Activated T-cell treated with anti-CD3 and anti-CD28 coated beads, Interleukin-2, amount 50 U/mL, for 72 hours (primary cell): ENCODE measurements around the gene CHMP2A. TPM values are rescaled to one million over a fixed set of nuclear protein-coding genes. Genes with fewer than 3 reads are reported as not detected.
"Not testable (repeated sequence)": the region's sequence is repeated elsewhere in the genome, so short reads cannot be mapped to it uniquely, and the experiment has no call there.

Experiments
- ATAC-seq, 2 donors: fragments of 150-1000 bp; cut with Tn5 transposase; replicated peaks in 1 of 2; 2 replicates each; pipeline ENCODE4 v1.10.0; 2021; ENCODE audit warnings: moderate library complexity in 2 of 2, mild to moderate bottlenecking in 1 of 2
- DNase-seq, 2 donors: peaks; one replicate each; pipeline ENCODE4 v3.0.0; 2021 to 2022; ENCODE audit warnings: mixed read lengths in 1 of 2
- H3K27ac Mint-ChIP-seq: one replicate; pipeline ENCODE4 v1.8.0; 2022; ENCODE audit warnings: mild to moderate bottlenecking, moderate library complexity, mixed read lengths
- H3K27me3 Mint-ChIP-seq: one replicate; pipeline ENCODE4 v1.8.0; 2022; ENCODE audit warnings: low read depth, mixed read lengths
- H3K36me3 Mint-ChIP-seq, 2 donors: one replicate each; pipeline ENCODE4 v1.8.0; 2022; ENCODE audit warnings: mixed read lengths in 2 of 2, mild to moderate bottlenecking in 1 of 2; ENCODE audit not compliant: insufficient read depth in 2 of 2
- H3K4me1 Mint-ChIP-seq: one replicate; pipeline ENCODE4 v1.8.0; 2022; ENCODE audit warnings: low read depth, mixed read lengths
- H3K4me3 Mint-ChIP-seq, 2 donors: one replicate each; pipeline ENCODE4 v1.8.0; 2022; ENCODE audit warnings: mild to moderate bottlenecking in 2 of 2, mixed read lengths in 2 of 2, moderate library complexity in 2 of 2
- H3K9me3 Mint-ChIP-seq, 2 donors: one replicate each; pipeline ENCODE4 v1.8.0; 2022; ENCODE audit warnings: mixed read lengths in 2 of 2
- total RNA-seq, 2 donors: library from RNA; stranded (reverse); gene quantifications; one replicate each; pipeline ENCODE4 v1.2.3, GENCODE V29; 2022

Gene CHMP2A
- total RNA-seq, 2 donors from 2014 or later = 80.3 to 91.8 TPM

- ATAC-seq (no peak), DNase-seq (no peak)
- Mint-ChIP-seq H3K27me3 (peaks cover 3% of the 10 kb centered on the region), H3K4me1 (peaks cover 33% of the 10 kb centered on the region), H3K36me3 (peaks cover 23 to 29% of the 10 kb centered on the region in 2 donors), H3K4me3 (no peak overlapping the region), H3K9me3 (no peaks in the 10 kb centered on the region), H3K27ac (peak overlapping the region; percentile 85)
These were observed 7.3 kb downstream of the CHMP2A start for GRCh38 chr19:58547323-58548312.

GRCh38 chr19:58546019-58546530 is 8.8 kb downstream of the CHMP2A start:
- Mint-ChIP-seq H3K27me3 (peaks cover 6% of the 10 kb centered on the region), H3K27ac (peak overlapping the region; percentile 85), H3K9me3 (no peaks in the 10 kb centered on the region), H3K4me3 (peak overlapping the region; percentile 91 to 95), H3K36me3 (peaks cover 22 to 27% of the 10 kb centered on the region in 2 donors), H3K4me1 (peaks cover 30% of the 10 kb centered on the region)
- ATAC-seq = no peak
- DNase-seq = no peak

- peaks cover 30% of the 10 kb centered on the region for H3K4me1 Mint-ChIP-seq
- peaks cover 20 to 27% of the 10 kb centered on the region in 2 donors for H3K36me3 Mint-ChIP-seq
- H3K27me3 Mint-ChIP-seq = peaks cover 6% of the 10 kb centered on the region
- H3K27ac Mint-ChIP-seq = peak overlapping the region; percentile 85
- peak overlapping the region; percentile 91 to 95 for H3K4me3 Mint-ChIP-seq
- DNase-seq (no peak), ATAC-seq (no peak)
- no peaks in the 10 kb centered on the region for H3K9me3 Mint-ChIP-seq
These were observed 9.5 kb downstream of the CHMP2A start for GRCh38 chr19:58545286-58546018.

GRCh38 chr19:58544591-58545285 is 10.2 kb downstream of the CHMP2A start:
- peak; percentile 46 to 84 for DNase-seq

GRCh38 chr19:58543826-58544590 is 10.9 kb downstream of the CHMP2A start, which contains the start of gene TRIM28:
TRIM28 (plus strand) TSS chr19:58544064; CDS start chr19:58544758, 694 bp downstream.
- ATAC-seq = peak; percentile 96
- Mint-ChIP-seq H3K4me3 (peak within 1 kb of the TSS; percentile 91 to 95), H3K27ac (peak within 1 kb of the TSS; percentile 96), H3K27me3 (peaks cover 13% of the 10 kb centered on the region), H3K9me3 (no peaks in the 10 kb centered on the region), H3K4me1 (peaks cover 30% of the 10 kb centered on the region), H3K36me3 (peaks cover 18 to 27% of the 10 kb centered on the region in 2 donors)
- DNase-seq = peak; percentile 100

More at GRCh38 chr19:58544591-58545285, 10.2 kb downstream of the CHMP2A start:
- peak; percentile 41 to 52 for ATAC-seq
- Mint-ChIP-seq H3K4me3 (peak overlapping the region; percentile 91 to 95), H3K9me3 (no peaks in the 10 kb centered on the region), H3K27me3 (peaks cover 6% of the 10 kb centered on the region), H3K27ac (peak overlapping the region; percentile 85), H3K36me3 (peaks cover 18 to 27% of the 10 kb centered on the region in 2 donors), H3K4me1 (peaks cover 30% of the 10 kb centered on the region)

GRCh38 chr19:58542641-58543372 is 12.1 kb downstream of the CHMP2A start:
- H3K27me3 Mint-ChIP-seq = peaks cover 16% of the 10 kb centered on the region
- H3K4me3 Mint-ChIP-seq = peak overlapping the region in 1 of 2 donors; percentile 16

GRCh38 chr19:58539169-58539559 is 15.7 kb downstream of the CHMP2A start:
- Mint-ChIP-seq H3K4me3 (peak overlapping the region; percentile 50 to 53), H3K27me3 (peaks cover 16% of the 10 kb centered on the region), H3K4me1 (peaks cover 17% of the 10 kb centered on the region)
- not testable (repeated sequence) for H3K9me3 Mint-ChIP-seq, H3K36me3 Mint-ChIP-seq, ATAC-seq, H3K27ac Mint-ChIP-seq, DNase-seq

More at GRCh38 chr19:58542641-58543372, 12.1 kb downstream of the CHMP2A start:
- not testable (repeated sequence) for H3K9me3 Mint-ChIP-seq, DNase-seq, H3K27ac Mint-ChIP-seq, ATAC-seq
- peaks cover 29% of the 10 kb centered on the region for H3K4me1 Mint-ChIP-seq
- H3K36me3 Mint-ChIP-seq = peaks cover 14 to 22% of the 10 kb centered on the region in 2 donors

GRCh38 chr19:58538257-58539168 is 16.4 kb downstream of the CHMP2A start:
- H3K9me3 Mint-ChIP-seq = no peaks in the 10 kb centered on the region
- peaks cover 12% of the 10 kb centered on the region for H3K4me1 Mint-ChIP-seq
- H3K4me3 Mint-ChIP-seq = peak overlapping the region; percentile 85 to 89
- DNase-seq (peak; percentile 67 to 71), ATAC-seq (peak; percentile 93 to 95)
- H3K36me3 Mint-ChIP-seq = no peaks in the 10 kb centered on the region
- peak overlapping the region; percentile 45 for H3K27ac Mint-ChIP-seq
- H3K27me3 Mint-ChIP-seq = peaks cover 16% of the 10 kb centered on the region

GRCh38 chr19:58536852-58537798 is 17.8 kb downstream of the CHMP2A start:
- Mint-ChIP-seq H3K9me3 (no peaks in the 10 kb centered on the region), H3K4me1 (peaks cover 10% of the 10 kb centered on the region), H3K27ac (no peak overlapping the region), H3K36me3 (no peaks in the 10 kb centered on the region), H3K27me3 (peaks cover 10% of the 10 kb centered on the region), H3K4me3 (peak overlapping the region; percentile 22 to 85)
- no peak for ATAC-seq
- no peak for DNase-seq

GRCh38 chr19:58535857-58536256 is 19.0 kb downstream of the CHMP2A start:
- Mint-ChIP-seq H3K4me3 (no peak overlapping the region), H3K36me3 (no peaks in the 10 kb centered on the region), H3K4me1 (peaks cover 10% of the 10 kb centered on the region), H3K27me3 (peaks cover 16% of the 10 kb centered on the region), H3K27ac (no peak overlapping the region), H3K9me3 (no peaks in the 10 kb centered on the region)
- ATAC-seq = no peak
- DNase-seq = no peak
